Tibial nerve (tissue), 4 donors: ENCODE data around the gene MRGPRX1.

Experiments
- EP300 ChIP-seq, 2 donors: sonication (generic); formaldehyde crosslinking; IDR thresholded peaks; one replicate each; pipeline ENCODE4 v1.6.1; 2017; ENCODE audit warnings: antibody characterized with exemption in 2 of 2, mild to moderate bottlenecking in 1 of 2
- TF ChIP-seq, protein P1 (sequence below), 5 experiments: fragments of 200-600 bp in 3 of 5; fragments of 450-650 bp in 2 of 5; sonication (generic) in 3 of 5; IDR thresholded peaks; one replicate each; pipeline ENCODE4 v1.5.1; 2016 to 2019; ENCODE audit warnings: antibody characterized with exemption in 5 of 5, mild to moderate bottlenecking in 3 of 5, moderate library complexity in 2 of 5

DNA sequence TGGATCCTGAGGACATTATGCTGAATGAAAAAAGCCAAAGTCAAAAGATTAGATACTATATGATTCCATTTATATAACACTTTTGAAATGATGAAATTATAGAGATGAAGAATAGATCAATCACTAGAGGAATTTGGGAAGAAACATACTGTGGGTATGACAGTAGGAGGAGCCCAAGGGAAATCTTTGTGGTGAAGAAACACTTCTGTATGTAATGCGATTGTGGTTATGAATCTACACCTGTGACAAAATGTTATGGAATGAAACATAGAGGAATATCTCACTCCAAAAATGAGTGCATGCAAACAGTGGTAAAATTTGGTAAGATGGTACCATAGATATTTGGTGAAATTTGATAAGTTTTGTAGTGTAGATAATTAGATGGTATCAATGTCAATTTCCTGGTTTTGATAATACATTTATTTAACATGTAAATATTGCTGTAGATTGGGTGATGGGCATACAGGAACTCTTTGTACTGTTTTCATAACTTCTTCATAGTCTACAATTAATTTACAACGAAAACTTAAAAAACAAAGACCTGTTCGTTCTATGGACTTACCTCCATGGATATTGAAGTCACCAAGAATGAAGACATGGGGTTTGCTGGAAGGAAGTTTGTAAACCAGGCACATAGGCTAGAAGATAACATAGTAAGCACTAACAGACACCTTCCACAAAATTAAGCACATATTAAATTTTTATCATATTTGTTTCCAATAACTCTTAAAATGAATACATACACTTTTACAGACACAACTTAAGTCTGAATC, 11.5 kb downstream of the MRGPRX1 start:
- TF ChIP-seq, protein P1, sequence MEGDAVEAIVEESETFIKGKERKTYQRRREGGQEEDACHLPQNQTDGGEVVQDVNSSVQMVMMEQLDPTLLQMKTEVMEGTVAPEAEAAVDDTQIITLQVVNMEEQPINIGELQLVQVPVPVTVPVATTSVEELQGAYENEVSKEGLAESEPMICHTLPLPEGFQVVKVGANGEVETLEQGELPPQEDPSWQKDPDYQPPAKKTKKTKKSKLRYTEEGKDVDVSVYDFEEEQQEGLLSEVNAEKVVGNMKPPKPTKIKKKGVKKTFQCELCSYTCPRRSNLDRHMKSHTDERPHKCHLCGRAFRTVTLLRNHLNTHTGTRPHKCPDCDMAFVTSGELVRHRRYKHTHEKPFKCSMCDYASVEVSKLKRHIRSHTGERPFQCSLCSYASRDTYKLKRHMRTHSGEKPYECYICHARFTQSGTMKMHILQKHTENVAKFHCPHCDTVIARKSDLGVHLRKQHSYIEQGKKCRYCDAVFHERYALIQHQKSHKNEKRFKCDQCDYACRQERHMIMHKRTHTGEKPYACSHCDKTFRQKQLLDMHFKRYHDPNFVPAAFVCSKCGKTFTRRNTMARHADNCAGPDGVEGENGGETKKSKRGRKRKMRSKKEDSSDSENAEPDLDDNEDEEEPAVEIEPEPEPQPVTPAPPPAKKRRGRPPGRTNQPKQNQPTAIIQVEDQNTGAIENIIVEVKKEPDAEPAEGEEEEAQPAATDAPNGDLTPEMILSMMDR (IDR thresholded peaks at IDR 0.05): no peak
- TF ChIP-seq EP300 (IDR thresholded peaks at IDR 0.05): no peak
